Measurements from ENCODE around the gene GPC1.

DNA sequence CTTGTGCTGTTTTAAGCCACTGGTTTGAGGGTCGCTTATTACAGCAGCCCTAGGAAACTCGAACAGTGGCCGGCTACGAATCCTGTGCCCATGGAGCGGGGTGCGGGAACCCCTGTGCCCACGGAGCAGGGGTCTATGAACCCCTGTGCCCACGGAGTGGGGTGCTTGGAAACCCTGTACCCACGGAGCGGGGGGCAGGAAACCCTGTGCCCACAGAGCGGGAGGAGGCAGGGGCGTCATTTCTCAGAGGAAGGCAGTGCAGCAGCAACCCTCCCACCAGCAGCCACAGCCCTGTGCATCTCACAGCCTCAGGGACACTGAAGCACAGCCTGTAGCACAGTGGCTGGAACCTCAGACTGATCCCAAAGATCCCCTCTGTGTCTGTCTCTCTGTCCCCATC, 34.2 kb upstream of the GPC1 start:
- TF ChIP-seq EZH2 (IDR thresholded peaks at IDR 0.05) = no peak
- TF ChIP-seq, protein P1, sequence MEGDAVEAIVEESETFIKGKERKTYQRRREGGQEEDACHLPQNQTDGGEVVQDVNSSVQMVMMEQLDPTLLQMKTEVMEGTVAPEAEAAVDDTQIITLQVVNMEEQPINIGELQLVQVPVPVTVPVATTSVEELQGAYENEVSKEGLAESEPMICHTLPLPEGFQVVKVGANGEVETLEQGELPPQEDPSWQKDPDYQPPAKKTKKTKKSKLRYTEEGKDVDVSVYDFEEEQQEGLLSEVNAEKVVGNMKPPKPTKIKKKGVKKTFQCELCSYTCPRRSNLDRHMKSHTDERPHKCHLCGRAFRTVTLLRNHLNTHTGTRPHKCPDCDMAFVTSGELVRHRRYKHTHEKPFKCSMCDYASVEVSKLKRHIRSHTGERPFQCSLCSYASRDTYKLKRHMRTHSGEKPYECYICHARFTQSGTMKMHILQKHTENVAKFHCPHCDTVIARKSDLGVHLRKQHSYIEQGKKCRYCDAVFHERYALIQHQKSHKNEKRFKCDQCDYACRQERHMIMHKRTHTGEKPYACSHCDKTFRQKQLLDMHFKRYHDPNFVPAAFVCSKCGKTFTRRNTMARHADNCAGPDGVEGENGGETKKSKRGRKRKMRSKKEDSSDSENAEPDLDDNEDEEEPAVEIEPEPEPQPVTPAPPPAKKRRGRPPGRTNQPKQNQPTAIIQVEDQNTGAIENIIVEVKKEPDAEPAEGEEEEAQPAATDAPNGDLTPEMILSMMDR (IDR thresholded peaks at IDR 0.05) = no peak
- no peak for TF ChIP-seq EZH2phosphoT487 (IDR thresholded peaks at IDR 0.05)

Measured in neural progenitor cell (in vitro differentiated cells).